Right atrium auricular region (tissue), 2 donors: Measurements from ENCODE around the gene KIAA1549. TPM values are rescaled to one million over a fixed set of nuclear protein-coding genes. Genes with fewer than 3 reads are reported as not detected.
"Not testable (repeated sequence)": the region's sequence is repeated elsewhere in the genome, so short reads cannot be mapped to it uniquely, and the experiment has no call there.

ENCODE experiments used
- DNase-seq: peaks from one replicate; pipeline ENCODE4 v3.0.0-alpha.2; 2019; ENCODE audit warnings: low spot score
- H3K27ac ChIP-seq, 2 donors: fragments of 200-600 bp; sonication (generic); 1 replicate in 1 of 2; 2 replicates in 1 of 2; pipeline ENCODE4 v1.5.1; 2016 to 2019
- H3K27me3 ChIP-seq, 2 donors: fragments of 200-600 bp; sonication (generic); one replicate each; pipeline versions ENCODE4 v1.5.1 to v1.6.0; 2017 to 2019
- H3K36me3 ChIP-seq: fragments of 200-600 bp; sonication (generic); one replicate; pipeline ENCODE4 v1.5.1; 2016
- H3K4me1 ChIP-seq, 2 donors: fragments of 200-600 bp; sonication (generic); one replicate each; pipeline versions ENCODE4 v1.5.1 to v1.6.0; 2017 to 2019
- H3K4me3 ChIP-seq, 2 donors: fragments of 200-600 bp; sonication (generic); 1 replicate in 1 of 2; 2 replicates in 1 of 2; pipeline ENCODE4 v1.5.1; 2017 to 2019; ENCODE audit warnings: mild to moderate bottlenecking in 1 of 2, moderate library complexity in 1 of 2
- H3K9me3 ChIP-seq, 2 donors: fragments of 200-600 bp; sonication (generic); one replicate each; pipeline ENCODE4 v1.5.1; 2019
- CTCF ChIP-seq, 2 donors: fragments of 200-600 bp; sonication (generic); IDR thresholded peaks; one replicate each; pipeline ENCODE4 v1.5.1; 2019; ENCODE audit warnings: antibody characterized with exemption in 2 of 2
- total RNA-seq, 2 donors: library from RNA; depleted of rRNA; stranded (reverse); fragments of >200 nt; gene quantifications; one replicate each; pipeline ENCODE4 v1.1.0, GENCODE V29; 2016

The KIAA1549 gene
- total RNA-seq, 2 donors from 2014 or later: 0.85 to 1.4 TPM

- H3K4me1 ChIP-seq: no peaks in the 10 kb centered on the region
- H3K27me3 ChIP-seq: no peaks in the 10 kb centered on the region
- no peak for DNase-seq
- H3K9me3 ChIP-seq: no peaks in the 10 kb centered on the region
- no peak overlapping the region for H3K27ac ChIP-seq
- no peak overlapping the region for H3K4me3 ChIP-seq
- H3K36me3 ChIP-seq: no peaks in the 10 kb centered on the region
- TF ChIP-seq CTCF (IDR thresholded peaks at IDR 0.05): no peak
Measured at GRCh38 chr7:138945821-138946220, 35.4 kb downstream of the KIAA1549 start.

GRCh38 chr7:138945154-138945553 lies 36.0 kb downstream of the KIAA1549 start:
- Histone ChIP-seq H3K27ac (no peak overlapping the region), H3K9me3 (no peaks in the 10 kb centered on the region), H3K27me3 (no peaks in the 10 kb centered on the region), H3K4me3 (no peak overlapping the region), H3K36me3 (no peaks in the 10 kb centered on the region), H3K4me1 (no peaks in the 10 kb centered on the region)
- no peak for TF ChIP-seq CTCF (IDR thresholded peaks at IDR 0.05)
- no peak for DNase-seq

GRCh38 chr7:138944592-138944991 lies 36.6 kb downstream of the KIAA1549 start:
- no peak overlapping the region for H3K4me3 ChIP-seq
- H3K36me3 ChIP-seq: no peaks in the 10 kb centered on the region
- no peaks in the 10 kb centered on the region for H3K9me3 ChIP-seq
- DNase-seq: no peak
- no peak overlapping the region for H3K27ac ChIP-seq
- no peak for TF ChIP-seq CTCF (IDR thresholded peaks at IDR 0.05)
- no peaks in the 10 kb centered on the region for H3K27me3 ChIP-seq
- H3K4me1 ChIP-seq: no peaks in the 10 kb centered on the region

GRCh38 chr7:138943061-138943460 lies 38.1 kb downstream of the KIAA1549 start:
- TF ChIP-seq CTCF (IDR thresholded peaks at IDR 0.05): no peak
- Histone ChIP-seq H3K4me3 (no peak overlapping the region), H3K4me1 (no peaks in the 10 kb centered on the region), H3K36me3 (no peaks in the 10 kb centered on the region), H3K27ac (no peak overlapping the region), H3K9me3 (no peaks in the 10 kb centered on the region), H3K27me3 (no peaks in the 10 kb centered on the region)
- no peak for DNase-seq

- H3K27ac ChIP-seq: no peak overlapping the region
- TF ChIP-seq CTCF (IDR thresholded peaks at IDR 0.05): no peak
- H3K36me3 ChIP-seq: no peaks in the 10 kb centered on the region
- DNase-seq: no peak
- no peak overlapping the region for H3K4me3 ChIP-seq
- H3K9me3 ChIP-seq: no peaks in the 10 kb centered on the region
- H3K27me3 ChIP-seq: no peaks in the 10 kb centered on the region
- H3K4me1 ChIP-seq: no peaks in the 10 kb centered on the region
Measured at GRCh38 chr7:138941545-138941944, 39.6 kb downstream of the KIAA1549 start.

GRCh38 chr7:138940602-138941001 lies 40.6 kb downstream of the KIAA1549 start:
- H3K27me3 ChIP-seq, H3K4me3 ChIP-seq, H3K4me1 ChIP-seq, H3K36me3 ChIP-seq, DNase-seq, H3K9me3 ChIP-seq, H3K27ac ChIP-seq: not testable (repeated sequence)
